ENCODE data around the gene KAZN. TPM values are rescaled to one million over a fixed set of nuclear protein-coding genes. Genes with fewer than 3 reads are reported as not detected.
A peak's percentile ranks its signal among the peaks of the same experiment; 100 is the strongest.

The KAZN gene
- total and polyA plus RNA-seq, 12 donors = 1.1 to 6.5 (median 1.9) TPM

DNA sequence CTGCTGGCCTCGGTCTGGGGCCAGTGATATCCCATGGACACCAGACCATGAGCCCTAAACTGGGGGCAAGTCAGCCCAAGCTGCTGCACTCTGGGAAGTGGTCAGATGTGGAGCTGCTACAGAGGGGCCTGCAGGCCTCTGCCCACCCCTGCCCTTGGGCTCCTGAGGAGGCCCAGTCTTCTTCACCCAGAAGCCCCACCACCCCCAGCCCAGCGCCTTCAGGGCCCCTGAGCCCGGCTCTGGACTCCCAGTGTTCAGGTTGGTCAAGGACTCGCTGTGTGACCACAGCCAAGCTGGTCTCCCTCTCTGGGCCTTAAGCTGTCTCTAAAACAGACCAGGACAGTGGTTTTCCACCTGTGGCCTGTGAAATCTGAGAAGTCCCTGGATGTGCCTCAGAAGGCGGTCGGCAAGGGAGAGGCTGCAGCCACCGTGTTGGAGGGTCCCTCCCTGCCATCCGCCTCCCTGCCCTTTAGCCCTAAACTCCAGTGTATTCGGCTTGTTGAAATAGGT lies 475.4 kb downstream of the KAZN start:
- H3K27ac ChIP-seq = no peak overlapping the region
- TF ChIP-seq, protein P1, sequence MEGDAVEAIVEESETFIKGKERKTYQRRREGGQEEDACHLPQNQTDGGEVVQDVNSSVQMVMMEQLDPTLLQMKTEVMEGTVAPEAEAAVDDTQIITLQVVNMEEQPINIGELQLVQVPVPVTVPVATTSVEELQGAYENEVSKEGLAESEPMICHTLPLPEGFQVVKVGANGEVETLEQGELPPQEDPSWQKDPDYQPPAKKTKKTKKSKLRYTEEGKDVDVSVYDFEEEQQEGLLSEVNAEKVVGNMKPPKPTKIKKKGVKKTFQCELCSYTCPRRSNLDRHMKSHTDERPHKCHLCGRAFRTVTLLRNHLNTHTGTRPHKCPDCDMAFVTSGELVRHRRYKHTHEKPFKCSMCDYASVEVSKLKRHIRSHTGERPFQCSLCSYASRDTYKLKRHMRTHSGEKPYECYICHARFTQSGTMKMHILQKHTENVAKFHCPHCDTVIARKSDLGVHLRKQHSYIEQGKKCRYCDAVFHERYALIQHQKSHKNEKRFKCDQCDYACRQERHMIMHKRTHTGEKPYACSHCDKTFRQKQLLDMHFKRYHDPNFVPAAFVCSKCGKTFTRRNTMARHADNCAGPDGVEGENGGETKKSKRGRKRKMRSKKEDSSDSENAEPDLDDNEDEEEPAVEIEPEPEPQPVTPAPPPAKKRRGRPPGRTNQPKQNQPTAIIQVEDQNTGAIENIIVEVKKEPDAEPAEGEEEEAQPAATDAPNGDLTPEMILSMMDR (IDR thresholded peaks at IDR 0.05) = no peak
- no peaks in the 10 kb centered on the region for H3K27me3 ChIP-seq
- DNase-seq (no peak), ATAC-seq (no peak)
- no peaks in the 10 kb centered on the region for H3K9me3 ChIP-seq
- H3K4me3 ChIP-seq = no peak overlapping the region
- H3K4me1 ChIP-seq = no peaks in the 10 kb centered on the region
- no peaks in the 10 kb centered on the region for H3K36me3 ChIP-seq
- intact Hi-C loops (cut with DNase I) = no loop called here
- WGBS, 2 donors = 94 to 95% methylated on average over 9 of the region's 9 CpGs

DNA sequence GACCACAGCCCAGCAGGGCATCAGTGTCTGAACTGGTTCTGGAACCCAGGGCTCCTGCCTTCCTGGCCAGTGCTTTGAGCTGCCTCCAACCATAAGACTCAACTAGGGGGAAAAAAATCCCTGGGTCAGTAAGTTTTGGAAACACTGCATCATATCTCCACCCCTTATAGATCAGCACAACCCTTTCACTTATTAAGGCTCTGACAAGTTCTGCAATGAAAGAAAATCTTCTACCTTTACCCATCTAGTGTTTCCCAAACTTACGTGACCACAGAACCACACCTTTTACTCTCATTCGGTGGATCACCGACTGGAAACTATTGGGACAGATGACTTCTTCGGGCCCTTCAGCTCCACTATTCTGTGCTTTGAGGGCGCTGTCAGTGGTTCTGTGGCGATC lies 476.7 kb downstream of the KAZN start:
- Histone ChIP-seq H3K36me3 (no peaks in the 10 kb centered on the region), H3K27ac (no peak overlapping the region), H3K4me3 (no peak overlapping the region), H3K27me3 (no peaks in the 10 kb centered on the region), H3K9me3 (no peaks in the 10 kb centered on the region), H3K4me1 (no peaks in the 10 kb centered on the region)
- no peak for ATAC-seq
- no peak for DNase-seq
- TF ChIP-seq, protein P1 (IDR thresholded peaks at IDR 0.05) = no peak
- intact Hi-C loops (cut with DNase I) = no loop called here
- 96% methylated on average over 6 of the region's 6 CpGs for WGBS, 2 donors

DNA sequence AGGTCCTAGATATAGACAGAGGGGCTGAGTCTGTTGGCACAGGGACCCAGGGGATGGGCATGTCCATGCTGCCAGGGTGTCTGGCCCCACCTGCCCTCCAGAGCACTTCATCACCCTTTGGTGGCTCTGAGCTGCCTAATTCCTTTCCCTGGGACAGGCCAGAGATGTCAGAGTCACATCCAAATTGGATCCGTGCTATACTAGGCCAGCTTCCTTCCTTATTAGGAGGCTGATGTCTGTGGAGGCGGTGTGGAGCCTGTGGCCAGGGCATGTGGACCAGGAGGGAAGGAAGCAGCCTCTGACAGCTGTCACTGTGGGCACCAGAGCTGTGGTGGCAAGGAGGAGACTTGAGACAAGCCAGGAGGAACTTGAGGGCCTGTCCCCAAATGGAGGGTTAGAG lies 477.3 kb downstream of the KAZN start:
- Histone ChIP-seq H3K9me3 (no peaks in the 10 kb centered on the region), H3K36me3 (no peaks in the 10 kb centered on the region), H3K27ac (no peak overlapping the region), H3K4me3 (no peak overlapping the region), H3K27me3 (no peaks in the 10 kb centered on the region), H3K4me1 (no peaks in the 10 kb centered on the region)
- intact Hi-C loops (cut with DNase I) = no loop called here
- DNase-seq = no peak
- peak; percentile 7 to 65 (median 52) for ATAC-seq
- 20 to 27% methylated on average over 2 of the region's 2 CpGs for WGBS, 2 donors
- TF ChIP-seq, protein P1 (IDR thresholded peaks at IDR 0.05) = no peak

DNA sequence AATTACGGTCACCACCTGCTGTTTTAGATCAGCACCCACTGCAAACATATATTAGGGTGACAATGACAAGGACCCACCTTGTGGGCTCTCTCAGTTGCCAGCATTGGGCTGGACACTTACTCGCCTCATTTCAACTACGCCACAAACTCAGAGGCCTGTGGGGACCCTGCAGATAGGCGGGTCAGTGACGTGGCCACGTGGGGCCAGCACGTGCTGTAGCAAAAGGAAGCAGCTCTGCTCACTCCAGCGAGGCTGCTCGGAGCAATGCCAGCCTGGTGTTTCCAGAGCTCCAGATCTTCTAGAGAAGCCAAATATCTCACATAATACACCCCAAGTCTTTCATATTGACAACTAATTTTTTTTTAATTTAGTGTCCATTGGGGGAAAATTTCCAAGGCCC lies 478.3 kb downstream of the KAZN start:
- TF ChIP-seq, protein P1 (IDR thresholded peaks at IDR 0.05) = no peak
- ATAC-seq (no peak), DNase-seq (no peak)
- Histone ChIP-seq H3K27me3 (no peaks in the 10 kb centered on the region), H3K4me1 (no peaks in the 10 kb centered on the region), H3K9me3 (no peaks in the 10 kb centered on the region), H3K27ac (no peak overlapping the region), H3K4me3 (no peak overlapping the region), H3K36me3 (no peaks in the 10 kb centered on the region)
- intact Hi-C loops (cut with DNase I) = no loop called here
- 89 to 94% methylated on average over 9 of the region's 9 CpGs for WGBS, 2 donors
